GM19351 (cell line): Measurements from ENCODE around the gene CD2AP.
"Not testable (repeated sequence)": the region's sequence is repeated elsewhere in the genome, so short reads cannot be mapped to it uniquely, and the experiment has no call there.

ENCODE experiments used
- ATAC-seq: cut with Tn5 transposase; IDR thresholded peaks from one replicate; pipeline ENCODE4 v1.9.1; 2021; ENCODE audit warnings: mild to moderate bottlenecking, moderate library complexity; ENCODE audit not compliant: unreplicated experiment

CD2AP gene

GRCh38 chr6:47631269-47631772, 153.7 kb downstream of the CD2AP start:
- ATAC-seq: peak; percentile 78

DNA sequence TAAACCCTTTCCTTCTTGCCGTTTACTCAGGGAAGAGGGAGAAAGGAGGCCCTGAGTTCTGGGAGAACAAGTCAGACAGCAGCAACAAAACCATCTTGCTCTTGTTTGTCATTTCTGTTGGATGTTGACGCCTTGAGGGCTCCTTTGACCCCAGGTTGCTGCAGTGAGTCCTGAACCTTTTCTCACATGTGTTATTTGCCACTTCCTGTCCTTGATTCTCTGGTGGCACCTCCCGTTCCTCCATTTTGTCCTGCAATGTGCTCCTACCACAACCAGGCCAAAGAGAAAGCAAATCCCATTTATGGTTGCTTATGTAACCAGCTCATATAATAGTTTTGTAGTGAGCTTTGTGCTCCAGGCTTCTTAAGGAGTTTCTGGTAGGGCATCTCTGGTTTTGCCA, 154.2 kb downstream of the CD2AP start:
- no peak for ATAC-seq

DNA sequence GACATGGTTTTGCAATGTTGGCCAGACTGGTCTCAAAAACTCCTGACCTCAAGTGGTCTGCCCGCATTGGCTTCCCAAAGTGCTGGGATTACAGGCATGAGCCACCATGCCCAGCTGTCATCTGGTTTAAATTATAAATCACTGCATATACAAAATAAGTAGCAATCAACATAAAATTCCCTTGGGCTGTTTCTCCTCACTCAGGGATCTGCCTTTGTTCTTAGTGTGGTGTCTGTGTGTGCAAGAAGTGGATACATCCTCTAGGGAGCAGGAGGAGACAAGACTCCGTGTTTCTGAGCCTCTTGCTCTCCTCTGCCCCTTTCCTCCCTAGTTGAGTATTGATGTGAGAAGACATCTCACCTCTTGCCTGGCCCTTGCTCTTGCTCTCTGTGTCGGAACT, 155.6 kb downstream of the CD2AP start:
- ATAC-seq: no peak

DNA sequence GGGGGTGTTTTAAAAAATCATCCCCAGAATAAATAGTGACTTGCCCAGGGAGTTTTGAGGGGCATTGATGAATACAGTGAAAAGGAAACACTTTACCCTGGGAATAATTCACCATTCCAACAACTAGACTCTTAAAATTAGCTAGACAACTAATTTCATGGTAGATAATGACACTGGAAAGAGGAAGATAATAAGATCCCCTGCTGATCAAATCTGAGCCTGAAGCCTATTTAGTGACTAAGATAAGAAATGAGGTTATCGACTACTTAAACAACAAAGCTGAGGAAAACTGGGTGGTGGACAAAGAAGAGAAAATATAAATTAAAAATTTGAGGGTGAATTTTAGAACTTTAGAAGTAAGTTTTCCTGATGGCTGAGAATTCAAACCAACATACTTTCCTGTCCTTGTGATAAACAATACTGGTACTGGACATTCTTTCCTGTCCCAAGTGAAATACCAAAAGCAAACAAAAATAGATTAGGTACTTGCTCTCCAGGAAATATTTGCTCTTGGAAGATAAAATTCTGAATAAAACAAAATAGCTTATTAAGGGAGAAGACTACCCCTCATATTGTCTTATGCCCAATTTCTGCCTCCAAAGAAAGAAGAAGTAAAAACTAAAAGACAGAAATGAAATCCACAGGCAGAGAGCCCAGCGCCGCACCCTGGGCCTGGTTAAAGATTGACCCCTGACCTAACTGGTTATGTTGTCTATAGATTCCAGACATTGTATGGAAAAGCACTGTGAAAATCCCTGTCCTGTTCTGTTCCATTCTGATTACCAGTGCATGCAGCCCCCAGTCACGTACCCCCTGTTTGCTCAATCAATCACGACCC, 156.8 kb downstream of the CD2AP start:
- no peak for ATAC-seq

DNA sequence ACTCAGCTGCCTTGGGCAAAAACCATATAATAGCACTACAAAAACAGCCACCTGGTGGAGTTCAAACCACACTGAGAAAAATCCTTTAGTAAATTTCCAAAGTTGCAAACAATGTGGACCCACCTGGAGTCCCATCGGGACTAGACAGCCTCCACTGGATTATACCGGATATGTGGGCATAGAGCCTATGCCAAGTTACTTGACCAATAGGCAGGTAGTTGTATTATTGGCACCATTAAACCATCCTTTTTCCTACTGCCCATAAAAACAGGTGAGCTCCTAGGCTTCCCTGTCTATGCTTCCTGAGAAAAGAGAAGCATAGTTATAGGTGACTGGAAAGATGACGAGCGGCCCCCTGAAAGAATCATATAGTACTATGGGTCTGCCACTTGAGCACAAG, 169.1 kb downstream of the CD2AP start:
- no peak for ATAC-seq

DNA sequence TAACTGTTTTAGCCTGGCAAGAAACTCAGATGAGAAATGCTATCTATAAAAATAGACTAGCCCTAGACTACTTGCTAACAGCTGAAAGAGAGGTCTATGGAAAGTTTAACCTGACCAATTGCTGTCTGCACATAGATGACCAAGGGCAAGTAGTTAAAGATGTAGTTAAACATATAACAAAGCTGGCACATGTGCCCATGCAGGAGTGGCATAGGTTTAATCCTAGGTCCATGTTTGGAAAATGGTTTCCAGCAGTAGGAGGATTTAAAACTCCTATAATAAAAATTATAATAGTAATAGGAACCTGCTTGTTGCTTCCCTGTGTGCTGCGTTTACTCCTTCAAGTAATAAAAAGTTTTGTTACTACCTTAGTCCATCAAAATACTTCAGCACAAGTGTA, 169.6 kb downstream of the CD2AP start:
- no peak for ATAC-seq

DNA sequence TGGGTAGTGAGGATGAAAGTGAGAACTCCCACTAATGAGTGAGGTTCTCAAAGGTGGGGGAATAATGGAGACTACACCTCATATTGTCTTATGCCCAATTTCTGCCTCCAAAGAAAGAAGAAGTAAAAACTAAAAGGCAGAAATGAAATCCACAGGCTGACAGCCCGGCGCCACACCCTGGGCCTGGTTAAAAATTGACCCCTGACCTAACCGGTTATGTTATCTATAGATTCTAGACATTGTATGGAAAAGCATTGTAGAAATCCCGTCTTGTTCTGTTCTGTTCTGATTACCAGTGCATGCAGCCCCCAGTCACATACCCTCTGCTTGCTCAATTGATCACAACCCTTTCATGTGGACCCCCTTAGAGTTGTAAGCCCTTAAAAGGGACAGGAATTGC, 170.0 kb downstream of the CD2AP start:
- not testable (repeated sequence) for ATAC-seq

DNA sequence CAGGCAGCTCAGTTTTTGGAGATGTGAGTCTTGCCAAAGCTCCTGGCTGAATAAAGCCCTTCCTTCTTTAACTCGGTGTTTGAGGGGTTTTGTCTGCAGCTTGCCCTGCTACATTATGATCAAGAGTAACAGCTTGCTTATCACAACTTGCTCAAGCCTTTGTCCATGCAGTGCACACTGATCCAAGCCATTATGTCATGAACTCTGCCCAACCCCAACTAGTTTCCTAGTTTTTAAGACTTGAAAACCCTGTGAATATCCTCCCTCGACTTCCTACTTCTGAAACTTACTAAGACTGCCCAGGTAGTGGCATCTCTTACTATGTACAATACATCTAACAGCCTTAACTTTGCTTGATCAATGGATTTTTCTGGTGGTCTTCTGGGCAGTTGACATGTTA, 170.4 kb downstream of the CD2AP start:
- no peak for ATAC-seq

- ATAC-seq: peak; percentile 51
Observed at GRCh38 chr6:47650553-47651432, 173.2 kb downstream of the CD2AP start.

GRCh38 chr6:47651505-47651944, 173.9 kb downstream of the CD2AP start:
- no peak for ATAC-seq

DNA sequence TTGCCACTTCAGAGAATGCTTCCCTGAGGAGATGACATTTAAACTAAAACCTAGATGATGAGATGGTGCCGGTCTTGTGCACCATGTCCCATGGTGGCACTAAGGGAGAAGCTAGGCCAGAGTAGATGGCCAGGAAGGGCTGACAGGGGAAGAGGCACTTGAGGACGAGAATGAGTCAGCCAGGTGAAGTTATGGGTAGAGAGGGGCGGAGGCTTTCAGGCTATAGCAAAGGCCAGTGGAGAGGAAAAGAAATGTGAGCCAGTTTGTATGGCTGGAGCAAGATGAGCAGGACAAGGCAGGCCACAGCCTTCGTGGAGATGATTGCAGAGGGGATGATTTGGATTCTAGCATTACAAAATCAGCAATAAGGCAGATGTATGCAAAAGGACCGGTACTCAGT, 176.1 kb downstream of the CD2AP start:
- no peak for ATAC-seq

- no peak for ATAC-seq
Observed at GRCh38 chr6:47654255-47654654, 176.7 kb downstream of the CD2AP start.

GRCh38 chr6:47655719-47656595, 178.4 kb downstream of the CD2AP start:
- ATAC-seq: no peak

- ATAC-seq: no peak
Observed at GRCh38 chr6:47661960-47662359, 184.4 kb downstream of the CD2AP start.

GRCh38 chr6:47663462-47664216, 186.1 kb downstream of the CD2AP start:
- no peak for ATAC-seq

GRCh38 chr6:47665112-47665511, 187.5 kb downstream of the CD2AP start:
- ATAC-seq: no peak

DNA sequence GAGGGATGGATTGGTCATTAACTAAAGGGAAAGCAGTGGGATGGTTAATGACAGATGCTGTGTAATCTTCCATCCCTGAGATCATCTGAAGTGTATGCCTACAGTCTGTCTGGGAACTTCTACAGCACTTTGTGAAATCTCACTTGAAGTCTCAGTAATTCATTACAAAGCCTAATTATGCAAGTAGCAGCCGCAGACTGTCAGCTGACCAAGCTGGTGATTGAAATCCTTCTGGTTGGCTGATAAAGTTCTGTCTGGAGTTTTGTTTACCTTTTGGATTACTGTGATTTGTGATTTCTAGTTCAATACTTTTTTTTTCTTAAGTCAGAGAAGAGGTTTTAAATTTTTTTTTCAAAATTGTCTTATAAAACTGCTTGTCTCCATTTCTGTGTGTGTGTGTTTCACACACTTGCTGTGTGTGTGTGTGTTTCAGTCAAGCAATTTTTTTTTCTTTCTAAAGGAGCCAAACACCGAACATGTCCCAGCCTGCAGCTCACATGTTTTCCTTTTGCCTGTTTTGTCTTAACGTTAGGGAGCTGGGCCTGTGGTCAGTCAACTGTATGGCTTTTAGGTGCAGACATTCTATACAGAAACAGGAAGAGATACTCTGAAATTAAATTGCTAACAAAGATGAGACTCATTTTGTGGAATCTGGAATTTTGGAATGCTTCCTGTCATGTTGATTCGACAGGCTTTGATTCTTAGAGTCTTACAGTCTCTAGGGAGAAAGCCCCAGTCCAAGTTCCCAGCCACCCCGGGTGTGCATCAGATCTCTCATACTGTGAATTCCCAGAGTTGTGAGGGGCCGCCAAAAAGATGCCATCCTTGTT, 192.3 kb downstream of the CD2AP start:
- no peak for ATAC-seq

- ATAC-seq: no peak
Observed at GRCh38 chr6:47670851-47671250, 193.3 kb downstream of the CD2AP start.

DNA sequence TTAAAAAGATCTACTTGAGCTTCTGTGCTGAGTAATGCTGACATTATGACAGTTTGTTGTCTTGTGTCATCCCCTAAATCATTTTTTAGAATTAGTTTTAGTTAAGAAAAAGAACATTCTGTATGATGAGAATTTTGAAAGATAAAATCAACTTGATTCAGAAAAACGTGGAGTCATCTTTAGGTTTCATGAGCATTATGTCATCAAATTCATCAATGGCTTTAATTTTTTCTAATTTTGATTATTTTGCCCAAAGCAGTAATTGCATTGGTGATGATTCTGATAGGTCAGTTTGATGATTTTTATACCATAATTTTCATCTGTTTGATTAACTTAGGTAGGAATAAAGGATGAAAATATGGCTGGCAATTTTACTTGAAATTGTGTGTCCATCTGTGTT, 194.2 kb downstream of the CD2AP start:
- ATAC-seq: no peak
